Fibroblast of the aortic adventitia (primary cell): ENCODE results near the gene RSPRY1. TPM values are rescaled to one million over a fixed set of nuclear protein-coding genes. Genes with fewer than 3 reads are reported as not detected.

Source experiments
- DNase-seq: peaks from one replicate; pipeline ENCODE4 v3.0.0-alpha.2; 2010; ENCODE audit warnings: low read depth
- H3K4me3 ChIP-seq: 2 replicates; pipeline ENCODE4 v1.5.1; 2011; ENCODE audit warnings: low read depth, mild to moderate bottlenecking, control low read depth, low read length, moderate library complexity
- total RNA-seq: library from RNA; depleted of rRNA; stranded (reverse); fragments of >200 nt; gene quantifications from 2 replicates; pipeline ENCODE4 v1.2.3, GENCODE V29; 2012; ENCODE audit warnings: low replicate concordance
- TF ChIP-seq, protein P1 (sequence below): IDR thresholded peaks from 2 replicates; pipeline ENCODE4 v1.5.1; 2011; ENCODE audit warnings: mild to moderate bottlenecking, low read length, control low read depth, inconsistent platforms; ENCODE audit not compliant: insufficient read depth

Gene RSPRY1
- total RNA-seq, 1 donor, result 49.8 TPM

DNA sequence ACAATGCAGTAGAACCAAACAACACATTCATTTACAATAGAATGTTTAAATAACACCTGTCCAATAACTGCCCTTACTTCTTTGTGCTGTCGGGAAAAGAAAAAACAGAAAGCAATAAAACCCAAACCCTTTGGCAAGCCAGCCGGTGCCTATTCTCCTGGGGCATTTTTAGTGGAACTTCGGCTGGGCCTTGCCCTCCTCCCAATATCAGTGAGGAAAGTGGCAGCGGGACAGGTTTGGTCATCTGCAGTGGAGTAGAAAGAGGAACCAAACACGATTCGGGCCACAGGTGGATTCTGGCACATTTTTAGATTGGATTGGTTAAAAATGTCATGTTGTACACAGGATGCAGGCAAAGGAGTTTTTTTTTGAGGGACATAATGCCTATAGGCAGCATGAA, 32.3 kb upstream of the RSPRY1 start:
- DNase-seq, result no peak
- no peak overlapping the region for H3K4me3 ChIP-seq

DNA sequence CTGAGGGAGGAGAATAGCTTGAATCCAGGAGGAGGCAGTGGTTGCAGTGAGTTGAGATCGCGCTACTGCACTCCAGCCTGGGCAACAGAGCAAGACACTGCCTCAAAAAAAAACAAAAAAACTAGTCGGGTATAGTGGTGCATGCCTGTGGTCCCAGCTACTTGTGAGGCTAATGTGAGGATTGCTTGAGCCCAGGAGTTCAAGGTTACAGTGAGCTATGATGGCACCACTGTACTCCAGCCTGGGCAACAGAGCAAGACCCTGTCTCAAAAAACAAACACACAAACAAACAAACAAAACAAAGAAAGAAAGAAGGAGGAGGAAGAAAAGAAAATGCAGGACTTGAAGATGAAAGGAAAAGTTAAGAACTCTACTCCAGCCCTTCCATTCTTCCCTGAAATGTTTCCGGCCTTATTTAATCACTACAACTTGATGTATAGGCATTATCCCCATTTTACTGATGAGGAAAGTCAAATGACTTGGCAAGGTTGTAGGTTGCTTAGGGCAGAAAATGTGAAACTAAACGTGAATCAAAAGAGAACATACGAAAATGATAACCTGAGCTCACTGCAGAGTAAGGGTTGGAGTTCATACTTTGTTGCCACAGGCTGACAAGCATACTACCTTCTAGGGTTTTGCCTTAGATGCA, 30.3 kb upstream of the RSPRY1 start:
- H3K4me3 ChIP-seq, result no peak overlapping the region
- DNase-seq, result no peak
- TF ChIP-seq, protein P1, sequence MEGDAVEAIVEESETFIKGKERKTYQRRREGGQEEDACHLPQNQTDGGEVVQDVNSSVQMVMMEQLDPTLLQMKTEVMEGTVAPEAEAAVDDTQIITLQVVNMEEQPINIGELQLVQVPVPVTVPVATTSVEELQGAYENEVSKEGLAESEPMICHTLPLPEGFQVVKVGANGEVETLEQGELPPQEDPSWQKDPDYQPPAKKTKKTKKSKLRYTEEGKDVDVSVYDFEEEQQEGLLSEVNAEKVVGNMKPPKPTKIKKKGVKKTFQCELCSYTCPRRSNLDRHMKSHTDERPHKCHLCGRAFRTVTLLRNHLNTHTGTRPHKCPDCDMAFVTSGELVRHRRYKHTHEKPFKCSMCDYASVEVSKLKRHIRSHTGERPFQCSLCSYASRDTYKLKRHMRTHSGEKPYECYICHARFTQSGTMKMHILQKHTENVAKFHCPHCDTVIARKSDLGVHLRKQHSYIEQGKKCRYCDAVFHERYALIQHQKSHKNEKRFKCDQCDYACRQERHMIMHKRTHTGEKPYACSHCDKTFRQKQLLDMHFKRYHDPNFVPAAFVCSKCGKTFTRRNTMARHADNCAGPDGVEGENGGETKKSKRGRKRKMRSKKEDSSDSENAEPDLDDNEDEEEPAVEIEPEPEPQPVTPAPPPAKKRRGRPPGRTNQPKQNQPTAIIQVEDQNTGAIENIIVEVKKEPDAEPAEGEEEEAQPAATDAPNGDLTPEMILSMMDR, result no peak

More for the DNA sequence above, 32.3 kb upstream of the RSPRY1 start:
- TF ChIP-seq, protein P1, result no peak

DNA sequence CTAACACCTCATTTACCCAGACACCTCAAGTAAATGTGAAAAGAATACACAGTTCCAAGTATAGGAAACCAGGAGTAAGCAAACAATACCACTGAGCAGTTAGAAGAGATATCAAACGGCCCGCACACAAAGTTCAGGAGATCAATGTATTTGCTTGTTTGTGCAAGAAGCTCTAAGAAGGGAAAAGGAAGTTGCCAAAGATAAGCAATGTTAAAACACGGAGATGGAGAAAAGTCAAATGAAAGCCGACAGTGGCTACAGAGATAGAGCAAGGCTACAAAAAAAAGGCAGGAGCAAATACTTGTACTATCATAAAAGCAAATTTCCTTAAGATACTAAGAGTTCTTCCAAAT, 29.8 kb upstream of the RSPRY1 start:
- no peak for DNase-seq
- TF ChIP-seq, protein P1, result no peak
- no peak overlapping the region for H3K4me3 ChIP-seq

DNA sequence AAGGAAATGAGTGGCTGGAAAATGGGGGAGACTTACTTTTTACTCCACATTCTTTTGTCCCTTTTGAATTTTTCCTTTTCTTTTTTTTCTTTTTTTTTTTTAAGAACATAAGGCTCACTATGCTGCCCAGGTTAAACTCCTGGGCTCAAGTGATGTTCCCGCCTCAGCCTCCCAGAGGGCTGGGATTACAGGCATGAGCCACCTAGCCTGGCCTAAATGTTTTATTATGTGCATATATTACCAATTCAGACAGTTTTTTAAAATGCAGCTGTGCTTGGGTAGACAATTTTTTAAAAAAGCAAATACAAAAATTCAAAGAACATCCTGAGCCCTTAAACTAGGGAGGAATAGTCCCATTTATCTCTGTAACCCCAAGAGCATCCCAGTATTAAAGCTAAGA, 28.6 kb upstream of the RSPRY1 start:
- TF ChIP-seq, protein P1, result no peak
- no peak overlapping the region for H3K4me3 ChIP-seq
- DNase-seq, result no peak

DNA sequence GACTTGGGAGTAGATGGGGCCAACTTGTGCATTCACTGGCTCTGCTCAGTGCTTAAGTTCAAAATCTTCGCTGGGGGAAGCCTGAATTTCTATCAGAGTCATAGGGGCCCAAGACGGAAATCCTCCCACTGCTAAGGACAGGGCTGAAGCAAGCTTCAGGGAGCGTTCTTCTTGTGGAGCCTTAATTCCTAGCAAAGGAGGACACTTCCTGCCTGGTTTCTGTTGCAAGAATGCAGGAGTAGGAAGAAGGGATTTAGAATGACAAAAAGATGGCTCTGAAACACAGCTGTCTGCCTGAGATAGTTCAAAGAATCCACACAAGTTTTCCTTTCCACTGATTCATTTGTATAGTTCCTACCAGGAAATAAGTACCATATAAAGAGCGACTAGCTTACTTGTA, 26.7 kb upstream of the RSPRY1 start:
- TF ChIP-seq, protein P1, result no peak
- DNase-seq, result no peak

DNA sequence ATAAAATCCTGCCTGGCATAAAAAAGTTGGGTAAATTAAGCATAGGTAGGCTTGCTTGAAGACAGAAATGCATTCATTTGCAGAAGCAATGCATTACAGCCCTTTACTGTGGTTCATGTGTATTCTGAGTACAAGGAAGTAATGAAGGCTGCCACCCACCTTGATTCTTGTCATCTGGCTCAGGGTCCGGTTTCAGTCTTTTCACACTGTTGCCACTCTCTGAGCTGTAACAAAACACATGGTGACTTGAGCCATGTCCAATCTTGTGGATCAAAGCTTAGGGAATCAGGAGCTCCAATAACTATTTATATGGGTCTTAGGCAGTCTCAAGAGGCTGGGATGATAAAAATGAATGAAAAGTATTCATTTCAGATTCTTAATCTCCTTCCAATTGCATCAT, 22.3 kb upstream of the RSPRY1 start:
- DNase-seq, result no peak
- TF ChIP-seq, protein P1, result no peak
- H3K4me3 ChIP-seq, result no peak overlapping the region

More for the DNA sequence above, 26.7 kb upstream of the RSPRY1 start:
- no peak overlapping the region for H3K4me3 ChIP-seq

DNA sequence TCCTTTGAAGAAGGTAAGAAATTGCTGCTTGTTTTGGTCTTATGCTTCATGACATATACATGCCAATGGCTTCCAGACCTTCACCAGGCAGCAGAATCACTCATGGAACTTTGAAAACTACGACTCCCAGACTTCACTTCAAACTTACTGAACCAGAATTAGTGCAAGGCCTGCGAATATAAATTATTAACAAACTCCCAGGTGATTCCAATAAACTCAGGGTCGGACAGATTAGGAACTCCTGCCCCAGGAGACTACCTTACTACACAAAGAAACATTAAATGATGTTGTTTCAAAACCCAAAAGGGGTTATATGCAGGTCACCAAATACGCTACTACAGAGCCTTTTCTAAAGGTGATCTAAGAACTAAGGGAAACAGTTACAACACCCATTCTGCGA, 20.6 kb upstream of the RSPRY1 start:
- no peak for DNase-seq
- H3K4me3 ChIP-seq, result no peak overlapping the region
- TF ChIP-seq, protein P1, result no peak
